ENCODE data around the gene SPON1. TPM values are rescaled to one million over a fixed set of nuclear protein-coding genes. Genes with fewer than 3 reads are reported as not detected.

Gene SPON1
- total and polyA plus RNA-seq, 4 donors: 0.72 to 4.9 (median 1.2) TPM

- H3K4me1 ChIP-seq (ENCODE audit: control insufficient read depth in 4 of 4, insufficient read depth in 4 of 4, low read length in 3 of 4): no peaks in the 10 kb centered on the region
- TF ChIP-seq, protein P1, sequence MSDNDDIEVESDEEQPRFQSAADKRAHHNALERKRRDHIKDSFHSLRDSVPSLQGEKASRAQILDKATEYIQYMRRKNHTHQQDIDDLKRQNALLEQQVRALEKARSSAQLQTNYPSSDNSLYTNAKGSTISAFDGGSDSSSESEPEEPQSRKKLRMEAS (IDR thresholded peaks at IDR 0.05): no peak
- TF ChIP-seq RXRA (IDR thresholded peaks at IDR 0.05): no peak
- no peak for TF ChIP-seq ATF3 (IDR thresholded peaks at IDR 0.05)
- TF ChIP-seq SP1 (IDR thresholded peaks at IDR 0.05): no peak
- TF ChIP-seq, protein P2, sequence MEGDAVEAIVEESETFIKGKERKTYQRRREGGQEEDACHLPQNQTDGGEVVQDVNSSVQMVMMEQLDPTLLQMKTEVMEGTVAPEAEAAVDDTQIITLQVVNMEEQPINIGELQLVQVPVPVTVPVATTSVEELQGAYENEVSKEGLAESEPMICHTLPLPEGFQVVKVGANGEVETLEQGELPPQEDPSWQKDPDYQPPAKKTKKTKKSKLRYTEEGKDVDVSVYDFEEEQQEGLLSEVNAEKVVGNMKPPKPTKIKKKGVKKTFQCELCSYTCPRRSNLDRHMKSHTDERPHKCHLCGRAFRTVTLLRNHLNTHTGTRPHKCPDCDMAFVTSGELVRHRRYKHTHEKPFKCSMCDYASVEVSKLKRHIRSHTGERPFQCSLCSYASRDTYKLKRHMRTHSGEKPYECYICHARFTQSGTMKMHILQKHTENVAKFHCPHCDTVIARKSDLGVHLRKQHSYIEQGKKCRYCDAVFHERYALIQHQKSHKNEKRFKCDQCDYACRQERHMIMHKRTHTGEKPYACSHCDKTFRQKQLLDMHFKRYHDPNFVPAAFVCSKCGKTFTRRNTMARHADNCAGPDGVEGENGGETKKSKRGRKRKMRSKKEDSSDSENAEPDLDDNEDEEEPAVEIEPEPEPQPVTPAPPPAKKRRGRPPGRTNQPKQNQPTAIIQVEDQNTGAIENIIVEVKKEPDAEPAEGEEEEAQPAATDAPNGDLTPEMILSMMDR (IDR thresholded peaks at IDR 0.05; ENCODE audit: low read depth, low read length, missing input control): no peak
- no peak for TF ChIP-seq FOXA1 (IDR thresholded peaks at IDR 0.05)
- no peak for TF ChIP-seq EGR1 (IDR thresholded peaks at IDR 0.05; ENCODE audit: low read depth in 2 of 2)
- no peak for TF ChIP-seq HNF4A (conservative IDR thresholded peaks at IDR 0.05)
- H3K9me3 ChIP-seq (ENCODE audit: control insufficient read depth in 4 of 4, low read length in 3 of 4): no peaks in the 10 kb centered on the region
- no peak overlapping the region for H3K9ac ChIP-seq (ENCODE audit: low read depth in 1 of 2, low read length in 2 of 2)
- DNase-seq (ENCODE audit: low spot score): no peak
- H3K27me3 ChIP-seq (ENCODE audit: control insufficient read depth in 4 of 4, insufficient read depth in 4 of 4, low read length in 3 of 4): no peaks in the 10 kb centered on the region
- no peak overlapping the region for H3K4me3 ChIP-seq (ENCODE audit: low read depth in 1 of 3, low read length in 3 of 3)
- 70% methylated on average over 3 of the region's 3 CpGs for WGBS
- no peaks in the 10 kb centered on the region for H3K36me3 ChIP-seq (ENCODE audit: control insufficient read depth in 4 of 4, insufficient read depth in 3 of 4, low read depth in 1 of 4, low read length in 3 of 4)
- no peak overlapping the region for H3K27ac ChIP-seq (ENCODE audit: low read depth in 1 of 2, low read length in 2 of 2)
Observed at GRCh38 chr11:14067686-14068085, 105.2 kb downstream of the SPON1 start.

GRCh38 chr11:14070896-14071295 lies 108.4 kb downstream of the SPON1 start:
- DNase-seq (ENCODE audit: low spot score): no peak
- H3K9ac ChIP-seq (ENCODE audit: low read depth in 1 of 2, low read length in 2 of 2): no peak overlapping the region
- WGBS: 100% methylated on average over 1 of the region's 1 CpG
- no peaks in the 10 kb centered on the region for H3K4me1 ChIP-seq (ENCODE audit: control insufficient read depth in 4 of 4, insufficient read depth in 4 of 4, low read length in 3 of 4)
- H3K27me3 ChIP-seq (ENCODE audit: control insufficient read depth in 4 of 4, insufficient read depth in 4 of 4, low read length in 3 of 4): no peaks in the 10 kb centered on the region
- H3K4me3 ChIP-seq (ENCODE audit: low read depth in 1 of 3, low read length in 3 of 3): no peak overlapping the region
- H3K36me3 ChIP-seq (ENCODE audit: control insufficient read depth in 4 of 4, insufficient read depth in 3 of 4, low read depth in 1 of 4, low read length in 3 of 4): no peaks in the 10 kb centered on the region
- no peak for TF ChIP-seq TAF1 (conservative IDR thresholded peaks at IDR 0.05)
- TF ChIP-seq, protein P1 (IDR thresholded peaks at IDR 0.05): no peak
- TF ChIP-seq, protein P2 (IDR thresholded peaks at IDR 0.05; ENCODE audit: low read depth, low read length, missing input control): no peak
- no peak for TF ChIP-seq FOXA2 (IDR thresholded peaks at IDR 0.05)
- H3K9me3 ChIP-seq (ENCODE audit: control insufficient read depth in 4 of 4, low read length in 3 of 4): no peaks in the 10 kb centered on the region
- no peak overlapping the region for H3K27ac ChIP-seq (ENCODE audit: low read depth in 1 of 2, low read length in 2 of 2)

DNA sequence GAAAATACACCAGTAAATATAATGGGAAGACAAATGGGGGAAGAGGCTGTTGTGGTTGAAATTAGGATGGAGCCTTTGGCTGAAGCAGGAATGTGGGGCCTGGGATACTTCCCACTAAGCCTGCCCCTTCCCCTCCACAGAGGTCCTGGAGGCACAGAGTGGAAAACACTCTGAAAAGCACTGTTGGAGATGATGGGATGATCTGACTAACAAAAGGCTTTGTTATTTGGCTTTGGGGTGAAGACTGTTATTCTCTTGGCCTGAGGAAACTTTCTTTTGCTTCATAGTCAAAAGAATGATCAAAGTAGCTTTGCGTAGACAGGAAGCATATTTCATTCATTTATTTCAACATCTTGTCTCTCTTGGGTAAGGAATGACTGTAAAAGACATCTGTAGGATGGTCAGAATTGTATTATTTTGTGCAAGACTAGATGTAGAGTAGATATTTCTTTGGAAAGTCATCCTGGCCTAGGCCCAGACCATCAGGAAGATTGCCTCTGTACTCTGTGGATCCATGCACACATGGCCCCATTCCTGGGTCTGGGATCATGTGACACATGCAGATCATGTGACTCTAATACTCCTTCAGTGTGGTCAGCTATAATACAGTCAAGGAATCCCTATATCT lies 111.4 kb downstream of the SPON1 start:
- no peak for DNase-seq (ENCODE audit: low spot score)
- Histone ChIP-seq H3K4me1 (ENCODE audit: control insufficient read depth in 4 of 4, insufficient read depth in 4 of 4, low read length in 3 of 4) (no peaks in the 10 kb centered on the region), H3K27ac (ENCODE audit: low read depth in 1 of 2, low read length in 2 of 2) (no peak overlapping the region), H3K27me3 (ENCODE audit: control insufficient read depth in 4 of 4, insufficient read depth in 4 of 4, low read length in 3 of 4) (no peaks in the 10 kb centered on the region), H3K4me3 (ENCODE audit: low read depth in 1 of 3, low read length in 3 of 3) (no peak overlapping the region), H3K9me3 (ENCODE audit: control insufficient read depth in 4 of 4, low read length in 3 of 4) (no peaks in the 10 kb centered on the region), H3K36me3 (ENCODE audit: control insufficient read depth in 4 of 4, insufficient read depth in 3 of 4, low read depth in 1 of 4, low read length in 3 of 4) (no peaks in the 10 kb centered on the region), H3K9ac (ENCODE audit: low read depth in 1 of 2, low read length in 2 of 2) (no peak overlapping the region)
- TF ChIP-seq NR2F2 (IDR thresholded peaks at IDR 0.05) (no peak), FOXA1 (IDR thresholded peaks at IDR 0.05) (no peak), ZBTB33 (IDR thresholded peaks at IDR 0.05) (no peak)
- TF ChIP-seq, protein P2 (IDR thresholded peaks at IDR 0.05; ENCODE audit: low read depth, low read length, missing input control): no peak
- 91% methylated on average over 1 of the region's 1 CpG for WGBS
